Ovary (tissue), 10 donors: ENCODE measurements around the gene MMP21. TPM values are rescaled to one million over a fixed set of nuclear protein-coding genes. Genes with fewer than 3 reads are reported as not detected.

Experiments
- DNase-seq, 5 donors: peaks; one replicate each; pipeline ENCODE4 v3.0.0-alpha.2; 2019 to 2020
- H3K27ac ChIP-seq, 2 donors: fragments of 200-600 bp; one replicate each; pipeline versions ENCODE4 v1.5.1 to v1.8.0; 2019 to 2022
- H3K27me3 ChIP-seq: fragments of 200-600 bp; one replicate; pipeline ENCODE4 v1.8.0; 2022
- H3K36me3 ChIP-seq: fragments of 200-600 bp; sonication (generic); one replicate; pipeline ENCODE4 v1.5.1; 2019
- H3K4me1 ChIP-seq: one replicate; pipeline ENCODE4 v1.8.1; 2013; ENCODE audit warnings: mild to moderate bottlenecking, moderate library complexity; ENCODE audit not compliant: insufficient read depth
- H3K4me3 ChIP-seq: fragments of 200-600 bp; sonication (generic); one replicate; pipeline ENCODE4 v1.5.1; 2017
- H3K9me3 ChIP-seq, 2 donors: fragments of 200-600 bp in 1 of 2; sonication (generic) in 1 of 2; one replicate each; pipeline versions ENCODE4 v1.5.1 to v1.8.1; 2013 to 2019; ENCODE audit warnings: mild to moderate bottlenecking in 1 of 2, moderate library complexity in 1 of 2
- EP300 ChIP-seq: sonication (generic); formaldehyde crosslinking; IDR thresholded peaks from one replicate; pipeline ENCODE4 v1.6.1; 2017; ENCODE audit warnings: antibody characterized with exemption
- POLR2A ChIP-seq: fragments of 450-650 bp; IDR thresholded peaks from one replicate; pipeline ENCODE4 v1.6.1; 2017; ENCODE audit warnings: antibody characterized with exemption, mild to moderate bottlenecking, moderate library complexity
- WGBS, 3 donors: extraction: QIAGEN DNeasy Blood & Tissue Kit in 1 of 3; methylation state at CpG; one replicate each; pipeline versions ENCODE4 v1.1.5 to v1.1.7; 2013 to 2017; 5-methylcytosine and 5-hydroxymethylcytosine counted together
- intact Hi-C, 4 donors: fragments of 100-400 bp; cut with DNase I; formaldehyde crosslinking; loops; one replicate each; pipeline versions ENCODE4 v1.11.0 to v1.15.1; 2022 to 2023
- long read RNA-seq, 3 donors: library from polyadenylated mRNA in 2 of 3; unstranded in 2 of 3; transcript quantifications; one replicate each; pipeline ENCODE4 v2.0.0 and lab custom pipeline, GENCODE V29; 2021 to 2026
- polyA plus RNA-seq, 2 donors: library from polyadenylated mRNA; stranded (reverse); fragments of 200-250 nt in 1 of 2; fragments of 350-450 nt in 1 of 2; fragmentation: Illumina TruSeq in 1 of 2; extraction: RNeasy Lipid Tissue Mini Kit (QIAGEN cat#74804) in 1 of 2; gene quantifications; one replicate each; pipeline ENCODE4 v1.2.3, GENCODE V29; 2013 to 2014
- total RNA-seq, 7 donors: library from RNA; depleted of rRNA in 2 of 7; stranded (reverse); fragments of >200 nt in 2 of 7; fragmentation: NEBNext Ultra II Directional in 3 of 7; extraction: Animal tissue kit (Norgen Biotek cat#: 25700) in 3 of 7; gene quantifications; one replicate each; pipeline versions ENCODE4 v1.1.0 to v1.2.4, GENCODE V29; 2016 to 2023
- TF ChIP-seq, protein P1 (sequence below), 3 donors: fragments of 450-650 bp in 2 of 3; fragments of 200-600 bp in 1 of 3; IDR thresholded peaks; one replicate each; pipeline versions ENCODE4 v1.5.1 to v1.8.0; 2016 to 2022; ENCODE audit warnings: antibody characterized with exemption in 3 of 3, mild to moderate bottlenecking in 1 of 3
- donor health status: DM: no; HTN: no; CAD: no; lungs with moderate emphysema.
- donor health status: DM: no; HTN: no; CAD: no.
- donor health status: Bipolar disorder and iron deficiency.
- donor health status: DM: yes; HTN: yes; CAD: no.
- donor health status: DM: no; HTN: no; CAD: no.
- donor health status: DM: yes; HTN: yes; CAD: no.

MMP21 gene, protein sequence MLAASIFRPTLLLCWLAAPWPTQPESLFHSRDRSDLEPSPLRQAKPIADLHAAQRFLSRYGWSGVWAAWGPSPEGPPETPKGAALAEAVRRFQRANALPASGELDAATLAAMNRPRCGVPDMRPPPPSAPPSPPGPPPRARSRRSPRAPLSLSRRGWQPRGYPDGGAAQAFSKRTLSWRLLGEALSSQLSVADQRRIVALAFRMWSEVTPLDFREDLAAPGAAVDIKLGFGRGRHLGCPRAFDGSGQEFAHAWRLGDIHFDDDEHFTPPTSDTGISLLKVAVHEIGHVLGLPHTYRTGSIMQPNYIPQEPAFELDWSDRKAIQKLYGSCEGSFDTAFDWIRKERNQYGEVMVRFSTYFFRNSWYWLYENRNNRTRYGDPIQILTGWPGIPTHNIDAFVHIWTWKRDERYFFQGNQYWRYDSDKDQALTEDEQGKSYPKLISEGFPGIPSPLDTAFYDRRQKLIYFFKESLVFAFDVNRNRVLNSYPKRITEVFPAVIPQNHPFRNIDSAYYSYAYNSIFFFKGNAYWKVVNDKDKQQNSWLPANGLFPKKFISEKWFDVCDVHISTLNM
- 1 to 10 TPM in 4 of 7 donors, under 1 TPM in 3; 0.11 to 1.6 (median 1.2) TPM for total RNA-seq
- under 1 TPM; 0.56 to 1.00 TPM for polyA plus RNA-seq
- long read RNA-seq, donor 1, partial matches to known transcripts = 4 of 22 reads
- long read RNA-seq, donor 1, other reads (novel, unspliced or antisense) = 18 of 22 reads
- long read RNA-seq, donor 2 = 0 reads
- long read RNA-seq, donor 3, partial matches to known transcripts = 0 of 6 reads
- long read RNA-seq, donor 3, other reads (novel, unspliced or antisense) = 6 of 6 reads

DNA sequence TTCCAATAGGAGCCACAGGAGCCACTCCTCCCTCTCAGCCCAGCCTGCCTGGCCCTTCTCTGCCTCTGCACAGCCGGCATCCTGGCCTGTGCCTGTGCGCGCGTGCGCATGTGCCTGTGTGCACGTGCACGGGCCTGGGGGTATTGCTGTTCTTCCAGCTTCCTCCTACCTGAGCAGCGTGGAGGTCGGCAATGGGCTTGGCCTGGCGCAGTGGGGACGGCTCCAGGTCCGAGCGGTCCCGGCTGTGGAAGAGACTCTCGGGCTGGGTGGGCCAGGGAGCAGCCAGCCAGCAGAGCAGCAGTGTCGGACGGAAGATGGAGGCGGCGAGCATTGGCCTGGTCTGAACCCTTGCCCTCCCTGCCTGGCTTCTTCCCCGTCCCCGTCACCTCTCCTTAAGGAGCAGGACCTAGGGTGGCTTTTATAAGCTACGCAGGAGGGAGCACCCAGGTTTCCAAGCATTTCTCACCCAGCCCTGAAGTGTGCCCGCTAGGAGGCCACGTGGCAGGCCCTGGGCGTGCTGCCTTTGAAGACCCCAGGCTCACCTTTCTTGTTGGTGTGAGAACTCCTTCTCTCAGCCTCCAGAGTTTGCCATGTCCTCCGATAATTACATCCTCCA, at the start of gene MMP21:
MMP21 (minus strand) TSS at position 331 of the 616 bp plus-strand sequence; CDS start at position 331, 0 bp downstream.
- Histone ChIP-seq H3K9me3 (no peaks in the 10 kb centered on the region), H3K4me1 (no peaks in the 10 kb centered on the region), H3K4me3 (no peak within 1 kb of the TSS), H3K27me3 (no peaks in the 10 kb centered on the region), H3K36me3 (no peaks in the 10 kb centered on the region), H3K27ac (no peak within 1 kb of the TSS)
- intact Hi-C loops = no loop called here
- 93 to 94% (median 94%) methylated on average over 26 of the region's 26 CpGs for WGBS, 3 donors
- no peak for DNase-seq
- TF ChIP-seq POLR2A (no peak), EP300 (no peak)
- TF ChIP-seq, protein P1, sequence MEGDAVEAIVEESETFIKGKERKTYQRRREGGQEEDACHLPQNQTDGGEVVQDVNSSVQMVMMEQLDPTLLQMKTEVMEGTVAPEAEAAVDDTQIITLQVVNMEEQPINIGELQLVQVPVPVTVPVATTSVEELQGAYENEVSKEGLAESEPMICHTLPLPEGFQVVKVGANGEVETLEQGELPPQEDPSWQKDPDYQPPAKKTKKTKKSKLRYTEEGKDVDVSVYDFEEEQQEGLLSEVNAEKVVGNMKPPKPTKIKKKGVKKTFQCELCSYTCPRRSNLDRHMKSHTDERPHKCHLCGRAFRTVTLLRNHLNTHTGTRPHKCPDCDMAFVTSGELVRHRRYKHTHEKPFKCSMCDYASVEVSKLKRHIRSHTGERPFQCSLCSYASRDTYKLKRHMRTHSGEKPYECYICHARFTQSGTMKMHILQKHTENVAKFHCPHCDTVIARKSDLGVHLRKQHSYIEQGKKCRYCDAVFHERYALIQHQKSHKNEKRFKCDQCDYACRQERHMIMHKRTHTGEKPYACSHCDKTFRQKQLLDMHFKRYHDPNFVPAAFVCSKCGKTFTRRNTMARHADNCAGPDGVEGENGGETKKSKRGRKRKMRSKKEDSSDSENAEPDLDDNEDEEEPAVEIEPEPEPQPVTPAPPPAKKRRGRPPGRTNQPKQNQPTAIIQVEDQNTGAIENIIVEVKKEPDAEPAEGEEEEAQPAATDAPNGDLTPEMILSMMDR (IDR thresholded peaks at IDR 0.05) = no peak

DNA sequence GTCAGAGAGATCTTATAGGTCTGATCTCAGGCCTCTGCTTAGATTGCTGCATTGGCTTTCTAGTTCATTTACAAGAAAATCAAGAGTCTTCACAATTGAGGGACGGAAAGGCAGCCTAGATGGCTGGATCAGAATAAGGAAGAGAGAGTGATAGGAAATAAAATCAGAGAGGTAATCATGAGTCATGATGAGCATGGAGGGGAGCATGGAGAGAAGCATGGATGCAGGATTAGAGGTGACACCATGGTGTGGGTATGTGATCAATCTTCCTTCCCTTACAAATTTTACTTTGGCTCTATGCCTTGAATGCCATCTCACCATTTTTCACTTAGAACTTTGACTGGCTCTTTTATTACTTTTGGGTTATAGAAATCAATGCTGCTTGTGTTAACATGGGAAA, 49.1 kb upstream of the MMP21 start:
- Histone ChIP-seq H3K4me1 (peaks cover 12% of the 10 kb centered on the region), H3K36me3 (no peaks in the 10 kb centered on the region), H3K4me3 (peak overlapping the region; percentile 89), H3K27ac (no peak overlapping the region), H3K27me3 (no peaks in the 10 kb centered on the region), H3K9me3 (no peaks in the 10 kb centered on the region)
- TF ChIP-seq EP300 (no peak), POLR2A (no peak)
- TF ChIP-seq, protein P1 (IDR thresholded peaks at IDR 0.05) = no peak
- intact Hi-C loops = no loop called here
- 53 to 78% (median 62%) methylated on average over 1 of the region's 1 CpG for WGBS, 3 donors
- DNase-seq = no peak

DNA sequence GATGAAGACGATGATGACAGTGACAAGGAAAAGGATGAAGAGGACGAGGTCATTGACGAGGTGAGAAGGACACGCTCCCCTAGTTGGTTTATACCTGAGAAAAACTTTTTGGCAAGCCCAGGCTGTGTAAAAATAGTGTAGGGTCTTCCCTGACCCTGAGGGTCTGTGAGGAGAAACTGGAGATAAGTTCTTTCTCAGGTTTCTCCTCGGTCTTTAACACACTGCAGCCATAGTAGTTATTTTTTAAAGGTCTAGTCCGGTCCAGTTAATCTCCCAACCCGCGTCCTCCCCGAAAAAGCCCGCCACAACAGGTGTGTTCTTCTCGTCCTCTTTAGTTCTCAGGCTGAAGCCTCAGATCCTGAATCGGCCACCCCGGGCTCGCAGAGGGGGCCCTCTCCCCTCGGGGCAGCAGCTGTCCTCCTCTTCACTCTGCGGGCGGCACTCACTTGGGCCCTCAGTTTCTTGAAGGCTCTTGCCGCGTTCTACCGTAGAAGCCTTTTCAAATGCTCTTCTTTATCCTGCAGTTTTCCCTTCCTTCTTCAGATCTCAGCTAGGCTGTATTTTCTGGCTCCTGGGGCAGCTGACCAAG, 48.1 kb upstream of the MMP21 start:
- intact Hi-C loops = no loop called here
- Histone ChIP-seq H3K4me1 (peaks cover 12% of the 10 kb centered on the region), H3K27ac (peak overlapping the region in 1 of 2 donors; percentile 76)

More for the DNA sequence above, 48.1 kb upstream of the MMP21 start:
- Histone ChIP-seq H3K36me3 (no peaks in the 10 kb centered on the region), H3K27me3 (no peaks in the 10 kb centered on the region), H3K4me3 (peak overlapping the region; percentile 89), H3K9me3 (no peaks in the 10 kb centered on the region)
- WGBS, 3 donors = 0% methylated on average over 20 of the region's 20 CpGs
- no peak for DNase-seq
- TF ChIP-seq, protein P1 (IDR thresholded peaks at IDR 0.05) = no peak
- TF ChIP-seq EP300 = no peak
- TF ChIP-seq POLR2A = no peak
